DOHH2 (cell line): ENCODE measurements around the gene DNAL1.

ENCODE experiments used
- H3F3A ChIP-seq: fragments of 200-600 bp; sonication (generic), shearing (Covaris generic); 2 replicates; pipeline ENCODE4 v1.6.0; 2016; ENCODE audit warnings: antibody characterized with exemption, mild to moderate bottlenecking; ENCODE audit not compliant: control insufficient read depth, insufficient read depth
- H3K27ac ChIP-seq: fragments of 200-600 bp; sonication (generic); 2 replicates; pipeline ENCODE4 v1.5.1; 2014; ENCODE audit warnings: low read depth, mild to moderate bottlenecking, low read length, moderate library complexity
- H3K27me3 ChIP-seq: fragments of 200-600 bp; sonication (generic); 2 replicates; pipeline ENCODE4 v1.6.1; 2014; ENCODE audit warnings: mild to moderate bottlenecking, low read length, mixed read lengths; ENCODE audit not compliant: control insufficient read depth
- H3K36me3 ChIP-seq: fragments of 200-600 bp; sonication (generic); 2 replicates; pipeline ENCODE4 v1.6.1; 2014; ENCODE audit warnings: mild to moderate bottlenecking, low read length, moderate library complexity, mixed read lengths; ENCODE audit not compliant: control insufficient read depth
- H3K4me1 ChIP-seq: fragments of 200-600 bp; sonication (generic); 2 replicates; pipeline ENCODE4 v1.6.1; 2014; ENCODE audit warnings: mild to moderate bottlenecking, low read length, mixed read lengths; ENCODE audit not compliant: control insufficient read depth
- H3K4me2 ChIP-seq: fragments of 200-600 bp; sonication (generic); 2 replicates; pipeline ENCODE4 v1.6.0; 2014; ENCODE audit warnings: mild to moderate bottlenecking, low read length, moderate library complexity
- H3K4me3 ChIP-seq: fragments of 200-600 bp; sonication (generic); 2 replicates; pipeline ENCODE4 v1.5.1; 2014; ENCODE audit warnings: mild to moderate bottlenecking, low read length, mixed read lengths
- H3K79me2 ChIP-seq: fragments of 200-600 bp; sonication (generic); 2 replicates; pipeline ENCODE4 v1.6.1; 2014; ENCODE audit warnings: mild to moderate bottlenecking, low read length, mixed read lengths; ENCODE audit not compliant: control insufficient read depth
- H3K9me2 ChIP-seq: fragments of 200-600 bp; sonication (generic); replicated peaks from 2 replicates; pipeline ENCODE4 v1.6.1; 2014; ENCODE audit warnings: mild to moderate bottlenecking, low read length, mixed read lengths; ENCODE audit not compliant: control insufficient read depth
- H3K9me3 ChIP-seq: fragments of 200-600 bp; sonication (generic); 2 replicates; pipeline ENCODE4 v1.6.1; 2014; ENCODE audit warnings: antibody characterized with exemption, low read length, mixed read lengths; ENCODE audit not compliant: control insufficient read depth, insufficient read depth
- H4K20me1 ChIP-seq: fragments of 200-600 bp; sonication (generic); 2 replicates; pipeline ENCODE4 v1.6.0; 2014; ENCODE audit warnings: low read depth, mild to moderate bottlenecking, antibody characterized with exemption, low read length, moderate library complexity; ENCODE audit not compliant: control insufficient read depth, insufficient read depth
- CTCF ChIP-seq: fragments of 200-600 bp; sonication (generic); IDR thresholded peaks from one replicate; pipeline ENCODE4 v1.5.1; 2014; ENCODE audit warnings: antibody characterized with exemption, mild to moderate bottlenecking, low read depth, low read length; ENCODE audit not compliant: poor library complexity, severe bottlenecking
- EZH2phosphoT487 ChIP-seq: fragments of 200-600 bp; sonication (generic); IDR thresholded peaks from 2 replicates; pipeline ENCODE4 v1.6.1; 2017; ENCODE audit warnings: borderline replicate concordance, mild to moderate bottlenecking, antibody characterized with exemption, low read length, moderate library complexity, mixed read lengths

Gene DNAL1

GRCh38 chr14:73680821-73681220, 36.0 kb downstream of the DNAL1 start:
- no peaks in the 10 kb centered on the region for H3K9me2 ChIP-seq
- H4K20me1 ChIP-seq, result no peaks in the 10 kb centered on the region
- H3K4me3 ChIP-seq, result no peak overlapping the region
- TF ChIP-seq CTCF, result no peak
- no peak for TF ChIP-seq EZH2phosphoT487
- no peaks in the 10 kb centered on the region for H3K79me2 ChIP-seq
- no peaks in the 10 kb centered on the region for H3K4me1 ChIP-seq
- H3K27ac ChIP-seq, result no peak overlapping the region
- H3K4me2 ChIP-seq, result no peak overlapping the region
- no peaks in the 10 kb centered on the region for H3K36me3 ChIP-seq
- no peaks in the 10 kb centered on the region for H3K27me3 ChIP-seq
- peaks cover 6% of the 10 kb centered on the region; the same call in 1 of the 2 replicates for H3F3A ChIP-seq
- no peaks in the 10 kb centered on the region for H3K9me3 ChIP-seq

- Histone ChIP-seq H3K4me1 (no peaks in the 10 kb centered on the region), H3K9me2 (no peaks in the 10 kb centered on the region), H3K36me3 (no peaks in the 10 kb centered on the region), H3K4me3 (no peak overlapping the region), H3K4me2 (no peak overlapping the region), H3K27ac (no peak overlapping the region), H3K79me2 (no peaks in the 10 kb centered on the region), H3F3A (no peaks in the 10 kb centered on the region), H3K9me3 (no peaks in the 10 kb centered on the region), H4K20me1 (no peaks in the 10 kb centered on the region), H3K27me3 (no peaks in the 10 kb centered on the region)
- TF ChIP-seq EZH2phosphoT487, result no peak
- no peak for TF ChIP-seq CTCF
Observed at GRCh38 chr14:73684627-73685026, 39.8 kb downstream of the DNAL1 start.

- Histone ChIP-seq H3K27ac (no peak overlapping the region), H3K4me2 (no peak overlapping the region), H4K20me1 (no peaks in the 10 kb centered on the region), H3K9me3 (no peaks in the 10 kb centered on the region), H3K9me2 (no peaks in the 10 kb centered on the region), H3F3A (no peaks in the 10 kb centered on the region), H3K4me1 (no peaks in the 10 kb centered on the region), H3K4me3 (no peak overlapping the region), H3K79me2 (no peaks in the 10 kb centered on the region), H3K36me3 (no peaks in the 10 kb centered on the region), H3K27me3 (no peaks in the 10 kb centered on the region)
- TF ChIP-seq CTCF (no peak), EZH2phosphoT487 (no peak)
Observed at GRCh38 chr14:73685328-73685727, 40.5 kb downstream of the DNAL1 start.

- Histone ChIP-seq H3F3A (no peaks in the 10 kb centered on the region), H3K27me3 (no peaks in the 10 kb centered on the region), H3K4me3 (no peak overlapping the region), H4K20me1 (no peaks in the 10 kb centered on the region), H3K4me2 (no peak overlapping the region), H3K4me1 (no peaks in the 10 kb centered on the region), H3K27ac (no peak overlapping the region), H3K9me2 (no peaks in the 10 kb centered on the region), H3K36me3 (no peaks in the 10 kb centered on the region), H3K9me3 (no peaks in the 10 kb centered on the region), H3K79me2 (no peaks in the 10 kb centered on the region)
- TF ChIP-seq CTCF (no peak), EZH2phosphoT487 (no peak)
Observed at GRCh38 chr14:73686901-73687300, 42.1 kb downstream of the DNAL1 start.
